Ascending aorta (tissue), 2 donors: ENCODE results near the gene ATP10A. TPM values are rescaled to one million over a fixed set of nuclear protein-coding genes. Genes with fewer than 3 reads are reported as not detected.

Source experiments
- DNase-seq, 2 donors: peaks; one replicate each; pipeline ENCODE4 v3.0.0-alpha.2; 2019; ENCODE audit warnings: low spot score in 2 of 2
- H3K27ac ChIP-seq, 2 donors: fragments of 200-600 bp; sonication (generic); one replicate each; pipeline ENCODE4 v1.5.1; 2016 to 2017; ENCODE audit warnings: mild to moderate bottlenecking in 1 of 2
- H3K27me3 ChIP-seq: fragments of 200-600 bp; sonication (generic); one replicate; pipeline ENCODE4 v1.5.1; 2017
- H3K36me3 ChIP-seq, 2 donors: fragments of 200-600 bp; sonication (generic); one replicate each; pipeline ENCODE4 v1.5.1; 2016
- H3K4me1 ChIP-seq, 2 donors: fragments of 200-600 bp; sonication (generic); one replicate each; pipeline ENCODE4 v1.5.1; 2016 to 2017; ENCODE audit warnings: mild to moderate bottlenecking in 1 of 2
- H3K4me3 ChIP-seq, 2 donors: fragments of 200-600 bp; sonication (generic); one replicate each; pipeline ENCODE4 v1.5.1; 2016 to 2017; ENCODE audit warnings: mild to moderate bottlenecking in 1 of 2
- H3K9me3 ChIP-seq, 2 donors: fragments of 200-600 bp; sonication (generic); one replicate each; pipeline ENCODE4 v1.5.1; 2016
- CTCF ChIP-seq, 3 experiments: fragments of 200-600 bp in 2 of 3; fragments of 450-650 bp in 1 of 3; sonication (generic) in 2 of 3; IDR thresholded peaks; one replicate each; pipeline ENCODE4 v1.5.1; 2016 to 2019; ENCODE audit warnings: antibody characterized with exemption in 3 of 3, mild to moderate bottlenecking in 1 of 3, moderate library complexity in 1 of 3
- intact Hi-C: fragments of 100-400 bp; cut with DNase I; formaldehyde crosslinking; loops from one replicate; pipeline ENCODE4 v1.15.1; 2023
- total RNA-seq: library from RNA; depleted of rRNA; stranded (reverse); fragments of >200 nt; gene quantifications from one replicate; pipeline ENCODE4 v1.1.0, GENCODE V29; 2016

Gene ATP10A
- total RNA-seq, 1 donor from 2014 or later = 26.7 TPM

GRCh38 chr15:25728816-25729215 lies 134.3 kb downstream of the ATP10A start:
- peak in 1 of 2 donors; percentile 49 for DNase-seq

GRCh38 chr15:25727867-25728600 lies 135.1 kb downstream of the ATP10A start:
- intact Hi-C loops = no loop called here
- peaks cover 22 to 49% of the 10 kb centered on the region in 2 donors for H3K36me3 ChIP-seq
- H3K4me3 ChIP-seq = no peak overlapping the region
- no peak for TF ChIP-seq CTCF (IDR thresholded peaks at IDR 0.05)
- no peaks in the 10 kb centered on the region for H3K9me3 ChIP-seq
- peaks cover 0 to 17% of the 10 kb centered on the region in 2 donors for H3K4me1 ChIP-seq
- no peaks in the 10 kb centered on the region for H3K27me3 ChIP-seq
- peak in 1 of 2 donors; percentile 47 for DNase-seq
- H3K27ac ChIP-seq = no peak overlapping the region

More at GRCh38 chr15:25728816-25729215, 134.3 kb downstream of the ATP10A start:
- intact Hi-C loops = no loop called here
- Histone ChIP-seq H3K4me1 (peaks cover 0 to 16% of the 10 kb centered on the region in 2 donors), H3K9me3 (no peaks in the 10 kb centered on the region), H3K4me3 (no peak overlapping the region), H3K27me3 (no peaks in the 10 kb centered on the region), H3K36me3 (peaks cover 22 to 51% of the 10 kb centered on the region in 2 donors), H3K27ac (no peak overlapping the region)
- TF ChIP-seq CTCF (IDR thresholded peaks at IDR 0.05) = no peak

- Histone ChIP-seq H3K27me3 (no peaks in the 10 kb centered on the region), H3K4me3 (no peak overlapping the region), H3K36me3 (peaks cover 23 to 49% of the 10 kb centered on the region in 2 donors), H3K27ac (no peak overlapping the region), H3K9me3 (no peaks in the 10 kb centered on the region), H3K4me1 (peaks cover 0 to 15% of the 10 kb centered on the region in 2 donors)
- intact Hi-C loops = no loop called here
- no peak for TF ChIP-seq CTCF (IDR thresholded peaks at IDR 0.05)
- DNase-seq = peak in 1 of 2 donors; percentile 49
Measured at GRCh38 chr15:25727116-25727515, 136.0 kb downstream of the ATP10A start.

- peak in 1 of 2 donors; percentile 53 for DNase-seq
- TF ChIP-seq CTCF (IDR thresholded peaks at IDR 0.05) = no peak
- H3K4me1 ChIP-seq = peaks cover 0 to 15% of the 10 kb centered on the region in 2 donors
- no peak overlapping the region for H3K4me3 ChIP-seq
- no peaks in the 10 kb centered on the region for H3K9me3 ChIP-seq
- no peaks in the 10 kb centered on the region for H3K27me3 ChIP-seq
- no peak overlapping the region for H3K27ac ChIP-seq
- H3K36me3 ChIP-seq = peaks cover 34 to 54% of the 10 kb centered on the region in 2 donors
- intact Hi-C loops = no loop called here
Measured at GRCh38 chr15:25725758-25726157, 137.4 kb downstream of the ATP10A start.

- DNase-seq = peak in 1 of 2 donors; percentile 53
- intact Hi-C loops = loop anchor here (5.0 kb wide), 1 partner anchor 62 kb away; no protein-coding TSS in a partner anchor
Measured at GRCh38 chr15:25724899-25725298, 138.2 kb downstream of the ATP10A start.

More at GRCh38 chr15:25724899-25725298, 138.2 kb downstream of the ATP10A start:
- Histone ChIP-seq H3K27me3 (no peaks in the 10 kb centered on the region), H3K27ac (no peak overlapping the region), H3K36me3 (peaks cover 39 to 60% of the 10 kb centered on the region in 2 donors), H3K4me3 (no peak overlapping the region), H3K4me1 (peaks cover 0 to 19% of the 10 kb centered on the region in 2 donors), H3K9me3 (no peaks in the 10 kb centered on the region)
- TF ChIP-seq CTCF (IDR thresholded peaks at IDR 0.05) = no peak
